HTERT RPE-1 (cell line): Measurements from ENCODE around the gene TLR9.

Experiments used
- in situ Hi-C: fragments of 300-500 bp; cut with MboI; formaldehyde crosslinking; loops from 4 replicates; pipeline ENCODE4 v1.14.3; 2020; ENCODE audit warnings: low sequenced_read_pairs

TLR9 gene

DNA sequence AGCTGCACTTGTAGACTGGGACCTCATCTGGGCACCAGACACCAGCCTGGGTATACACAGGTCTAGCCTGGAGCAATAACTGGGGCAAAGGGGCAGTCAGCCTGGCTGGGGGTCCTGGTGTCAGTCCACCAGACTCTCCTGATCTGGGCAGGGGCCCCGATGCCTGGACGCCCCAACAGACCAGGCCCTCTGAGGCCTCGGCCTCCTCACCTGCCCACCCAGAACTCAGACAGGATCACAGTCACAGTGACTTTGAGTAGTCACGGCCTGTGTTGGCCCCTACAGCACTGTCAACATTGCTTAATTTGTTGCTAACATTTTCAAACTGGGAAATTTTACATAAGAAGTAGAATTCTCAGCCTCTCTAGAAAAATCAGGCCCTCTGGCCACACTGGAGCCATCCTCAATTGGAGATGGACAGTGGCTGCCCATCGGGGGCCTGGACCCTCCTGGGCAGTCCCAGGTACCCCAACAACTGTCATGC lies 7.7 kb upstream of the TLR9 start:
- in situ Hi-C loops, result no loop called here

DNA sequence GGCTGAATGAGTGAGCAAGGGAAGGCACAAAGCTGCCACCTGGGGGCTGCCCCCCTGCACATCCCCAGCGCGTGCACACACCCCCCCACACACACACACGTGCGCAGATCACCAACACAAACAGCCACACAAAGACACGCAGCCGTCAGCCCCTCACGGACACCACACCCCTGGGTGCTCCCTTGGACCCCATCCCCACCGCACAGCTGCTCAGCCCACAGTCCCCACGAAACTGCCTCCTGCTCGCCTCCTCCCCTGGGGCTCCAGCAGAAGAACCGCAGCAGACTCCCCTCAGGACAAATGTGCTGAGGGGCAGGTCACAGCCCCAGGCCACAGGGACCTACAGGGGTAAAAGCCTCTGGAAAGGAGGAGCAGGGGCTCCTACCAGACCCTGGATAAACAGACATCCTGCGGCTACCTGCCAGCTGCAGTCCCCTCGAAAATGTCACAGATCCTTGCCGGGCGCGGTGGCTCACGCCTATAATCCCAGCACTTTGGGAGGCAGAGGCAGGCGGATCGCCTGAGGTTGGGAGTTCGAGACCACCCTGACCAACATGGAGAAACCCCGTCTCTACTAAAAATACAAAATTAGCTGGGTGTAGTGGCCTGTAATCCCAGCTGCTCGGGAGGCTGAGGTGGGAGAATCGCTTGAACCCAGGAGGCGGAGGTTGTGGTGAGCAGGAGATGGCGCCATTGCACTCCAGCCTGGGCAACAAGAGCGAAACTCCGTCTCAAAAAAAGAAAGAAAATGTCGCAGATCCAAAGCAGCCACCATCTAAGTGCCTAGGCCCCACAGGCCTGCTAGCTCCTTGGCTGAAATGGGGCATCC lies 7.0 kb upstream of the TLR9 start:
- in situ Hi-C loops, result no loop called here

DNA sequence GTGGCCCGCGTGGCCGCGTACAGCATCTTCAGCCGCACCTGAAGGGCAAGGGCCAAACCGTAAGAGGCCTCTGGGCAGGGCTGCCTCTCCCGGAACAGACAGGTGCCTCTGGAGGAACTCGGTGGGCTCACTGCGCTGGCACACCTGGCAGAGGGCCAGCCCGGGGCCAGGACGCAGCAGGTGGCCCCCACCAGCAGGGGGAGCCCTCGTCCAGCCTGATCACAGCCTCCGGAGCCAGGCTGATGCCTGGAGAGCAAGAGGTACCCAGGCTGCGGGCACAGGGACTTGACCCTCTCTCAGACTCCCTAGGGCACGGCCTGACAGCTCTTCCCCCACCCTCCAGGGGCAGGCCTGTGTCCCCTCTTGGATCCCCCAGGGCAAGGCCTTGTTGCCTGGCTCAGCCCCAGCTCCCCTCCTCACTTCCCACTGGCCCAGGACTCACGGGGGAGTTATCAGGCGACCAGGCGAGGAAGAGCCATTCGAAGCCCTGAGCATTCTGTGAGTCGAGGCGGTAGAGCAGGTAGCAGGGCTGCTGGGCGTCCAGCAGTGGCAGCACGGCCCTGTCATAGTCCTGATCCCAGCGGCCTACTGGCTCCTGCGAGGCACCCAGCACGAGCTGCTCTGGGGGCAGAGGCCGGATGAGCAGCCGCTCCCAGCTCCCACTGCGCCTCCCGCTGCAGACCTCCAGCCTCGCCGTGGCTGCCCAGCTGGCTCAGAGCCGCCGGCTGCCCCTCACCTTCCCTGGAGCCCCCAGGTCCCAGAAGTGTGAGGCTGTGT lies 6.2 kb upstream of the TLR9 start:
- in situ Hi-C loops, result no loop called here

DNA sequence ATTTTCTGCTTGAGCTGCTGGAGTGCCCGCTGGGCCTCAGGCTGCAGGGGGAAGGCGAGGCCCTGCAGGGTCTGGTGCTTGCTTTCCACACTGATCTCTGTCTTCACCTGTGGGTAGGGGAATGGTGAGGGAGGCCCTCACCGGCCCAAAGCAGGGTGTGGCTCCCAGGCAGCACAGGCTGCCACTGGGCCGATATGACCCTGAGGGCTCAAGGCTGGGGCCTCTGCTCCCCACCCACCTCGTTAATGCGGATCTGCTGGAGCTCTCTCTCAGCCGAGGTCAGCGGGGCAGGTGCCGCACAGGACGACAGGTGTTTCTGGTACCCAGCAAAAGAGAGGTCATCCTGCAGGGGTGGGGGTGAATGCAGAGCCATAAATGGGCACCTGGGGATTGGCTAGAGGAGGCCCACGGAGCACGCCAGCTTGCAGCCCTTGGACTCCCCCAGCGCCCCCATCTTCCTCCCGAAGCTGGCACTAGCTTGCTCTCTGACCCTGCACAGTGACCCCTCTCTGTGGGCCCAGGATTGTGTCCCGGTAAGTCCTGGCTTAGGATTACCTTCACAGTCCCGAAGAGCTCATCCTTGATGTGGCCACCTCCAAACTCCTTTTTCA lies 5.5 kb upstream of the TLR9 start:
- in situ Hi-C loops, result no loop called here

DNA sequence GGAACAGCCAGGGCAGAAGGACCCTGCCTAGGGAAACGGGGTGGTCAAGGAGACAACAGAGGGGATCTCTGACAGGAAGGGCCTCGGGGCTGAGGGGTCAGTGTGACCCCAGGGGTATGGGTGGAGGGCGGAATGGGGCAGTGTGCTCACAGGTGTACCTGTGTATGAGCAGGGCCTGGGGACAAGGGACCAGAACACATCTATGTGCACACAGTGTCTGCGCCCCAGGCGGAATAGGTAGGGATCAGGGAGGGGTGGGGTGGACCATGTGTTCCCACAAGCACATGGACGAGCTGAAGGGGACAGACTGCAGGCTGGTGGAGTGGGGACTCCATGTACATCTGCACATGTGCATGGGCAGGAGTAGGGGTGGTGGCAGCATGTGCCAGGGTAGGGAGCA lies 5.0 kb upstream of the TLR9 start:
- in situ Hi-C loops, result no loop called here

DNA sequence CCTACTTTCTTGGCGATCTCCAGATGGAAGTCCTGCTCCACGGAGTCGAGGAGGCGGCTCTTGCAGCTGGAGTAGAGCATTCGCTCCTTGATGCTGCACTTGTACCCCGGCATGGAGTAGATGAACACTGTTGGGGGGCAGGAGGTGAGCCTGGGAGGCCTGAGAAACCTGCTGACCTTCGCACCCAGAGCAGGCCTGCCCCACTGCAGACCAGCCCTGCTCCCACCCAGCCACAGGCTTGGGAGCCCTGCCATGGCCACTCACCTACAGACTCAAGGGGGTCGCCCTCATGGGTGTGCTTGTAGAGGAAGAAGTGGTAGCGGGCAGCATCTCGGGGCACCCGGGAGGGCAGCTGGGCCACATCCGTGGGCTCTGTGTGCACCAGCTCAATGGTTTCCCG lies 4.2 kb upstream of the TLR9 start:
- in situ Hi-C loops, result no loop called here

DNA sequence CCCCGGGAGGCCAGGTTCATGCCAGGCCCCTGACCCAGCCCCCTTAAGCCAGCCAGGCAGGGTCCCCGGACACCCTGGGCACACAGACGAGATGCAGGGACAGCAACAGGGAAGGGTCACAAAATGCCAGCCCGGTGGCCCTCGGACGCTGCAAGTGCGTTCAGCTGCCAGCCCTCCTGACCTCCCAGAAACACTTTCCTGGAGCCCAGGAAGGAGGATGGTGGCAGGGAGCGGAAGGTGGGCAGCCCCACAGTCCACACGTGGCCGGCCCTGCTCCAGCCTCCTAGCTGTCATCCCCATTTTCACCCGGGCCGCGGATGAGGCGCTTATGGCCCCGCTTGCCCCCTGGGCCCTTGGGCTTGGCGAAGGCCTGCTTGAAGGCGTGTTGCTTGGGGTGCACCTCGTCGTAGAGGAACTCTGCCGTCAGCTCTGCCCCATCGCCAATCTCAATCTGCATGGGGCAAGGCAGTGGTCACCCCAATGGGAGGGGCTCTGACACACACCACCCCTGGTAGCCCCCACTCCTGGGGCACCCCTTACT lies 3.4 kb upstream of the TLR9 start:
- in situ Hi-C loops, result no loop called here

DNA sequence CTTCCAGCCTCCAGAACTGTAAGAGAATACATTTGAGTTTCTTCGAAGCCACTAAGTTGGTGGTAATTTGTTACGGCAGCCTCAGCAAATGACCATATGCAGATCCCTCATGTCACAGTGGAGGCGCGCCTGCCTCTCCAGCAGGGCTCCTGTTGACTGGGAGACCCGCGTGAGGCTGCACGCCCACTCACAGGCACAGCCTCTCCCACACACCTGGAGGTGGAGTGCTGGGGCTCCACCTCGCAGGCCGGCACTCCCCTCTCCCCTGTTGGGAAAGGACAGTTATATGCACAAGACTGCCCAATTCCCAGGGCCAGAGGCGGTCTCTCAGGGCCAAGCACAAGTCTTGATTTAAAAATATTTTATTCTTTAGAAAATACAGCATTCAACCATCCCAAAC lies 2.8 kb upstream of the TLR9 start:
- in situ Hi-C loops, result no loop called here

DNA sequence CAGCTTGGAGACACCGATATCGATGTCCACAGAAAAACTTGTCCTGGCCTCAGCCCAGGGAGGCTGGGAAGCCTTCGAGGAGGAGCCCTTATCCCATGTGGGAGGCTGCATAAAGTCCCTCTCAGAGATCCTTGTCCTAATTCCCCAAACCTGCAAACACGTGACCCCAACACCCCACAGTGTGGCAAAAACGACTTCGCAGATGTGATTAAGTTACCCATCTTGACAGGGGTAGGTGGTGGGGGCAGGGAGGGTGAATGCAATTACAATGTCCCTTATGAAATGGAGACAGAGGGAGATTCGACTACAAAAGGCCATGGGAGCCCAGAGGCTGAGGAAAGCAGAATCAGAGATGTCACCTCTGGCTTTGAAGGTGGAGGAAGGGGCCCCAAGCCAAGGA lies 2.3 kb upstream of the TLR9 start:
- in situ Hi-C loops, result no loop called here

DNA sequence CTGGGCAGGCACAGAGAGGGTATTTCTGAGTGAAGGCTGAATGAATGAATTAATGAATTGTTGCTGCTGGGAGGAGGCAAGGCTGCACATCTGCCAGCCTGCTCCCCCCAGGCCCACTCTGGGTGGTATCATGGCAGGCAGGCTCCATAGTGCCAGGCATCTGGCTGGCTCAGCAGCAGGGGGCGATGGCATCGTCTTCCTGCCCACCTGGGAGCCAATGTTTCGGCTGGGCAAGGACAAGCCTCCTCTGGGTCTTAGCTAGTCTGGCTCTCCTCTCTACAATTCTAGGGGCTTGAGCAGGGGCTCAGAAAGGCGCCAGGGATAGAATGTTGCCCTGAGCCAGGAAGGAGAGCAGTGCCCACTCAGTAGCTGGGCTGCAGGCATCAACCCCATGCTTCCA lies 1.7 kb upstream of the TLR9 start:
- in situ Hi-C loops, result no loop called here

DNA sequence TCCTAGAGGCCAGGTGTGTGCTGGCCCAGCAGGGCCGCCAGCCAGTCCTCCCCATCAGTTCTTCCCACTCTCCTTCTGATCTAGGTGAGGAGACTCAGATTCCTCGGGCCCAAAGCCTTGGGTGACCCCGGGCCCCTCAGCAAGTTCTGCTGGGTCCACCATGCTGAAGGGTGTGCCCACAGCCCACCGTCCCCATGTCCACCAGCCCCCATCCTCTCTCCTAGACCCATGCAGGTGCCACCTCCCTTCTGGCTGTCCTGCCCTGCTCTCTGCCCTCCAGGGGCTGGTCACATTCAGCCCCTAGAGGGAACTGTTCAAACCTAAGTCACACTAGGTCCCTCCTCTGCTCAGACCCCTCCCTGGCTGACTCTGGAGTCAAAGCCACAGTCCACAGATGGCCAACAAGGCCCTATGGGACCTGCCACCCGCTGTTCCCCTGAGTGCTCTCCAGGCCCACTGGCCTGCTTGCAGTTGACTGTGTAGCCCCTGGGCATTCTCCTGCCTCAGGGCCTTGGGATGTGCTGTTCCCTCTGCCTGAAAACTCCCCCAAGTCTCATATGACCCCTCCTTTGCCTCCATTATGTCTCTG lies 878 bp upstream of the TLR9 start:
- in situ Hi-C loops, result no loop called here

DNA sequence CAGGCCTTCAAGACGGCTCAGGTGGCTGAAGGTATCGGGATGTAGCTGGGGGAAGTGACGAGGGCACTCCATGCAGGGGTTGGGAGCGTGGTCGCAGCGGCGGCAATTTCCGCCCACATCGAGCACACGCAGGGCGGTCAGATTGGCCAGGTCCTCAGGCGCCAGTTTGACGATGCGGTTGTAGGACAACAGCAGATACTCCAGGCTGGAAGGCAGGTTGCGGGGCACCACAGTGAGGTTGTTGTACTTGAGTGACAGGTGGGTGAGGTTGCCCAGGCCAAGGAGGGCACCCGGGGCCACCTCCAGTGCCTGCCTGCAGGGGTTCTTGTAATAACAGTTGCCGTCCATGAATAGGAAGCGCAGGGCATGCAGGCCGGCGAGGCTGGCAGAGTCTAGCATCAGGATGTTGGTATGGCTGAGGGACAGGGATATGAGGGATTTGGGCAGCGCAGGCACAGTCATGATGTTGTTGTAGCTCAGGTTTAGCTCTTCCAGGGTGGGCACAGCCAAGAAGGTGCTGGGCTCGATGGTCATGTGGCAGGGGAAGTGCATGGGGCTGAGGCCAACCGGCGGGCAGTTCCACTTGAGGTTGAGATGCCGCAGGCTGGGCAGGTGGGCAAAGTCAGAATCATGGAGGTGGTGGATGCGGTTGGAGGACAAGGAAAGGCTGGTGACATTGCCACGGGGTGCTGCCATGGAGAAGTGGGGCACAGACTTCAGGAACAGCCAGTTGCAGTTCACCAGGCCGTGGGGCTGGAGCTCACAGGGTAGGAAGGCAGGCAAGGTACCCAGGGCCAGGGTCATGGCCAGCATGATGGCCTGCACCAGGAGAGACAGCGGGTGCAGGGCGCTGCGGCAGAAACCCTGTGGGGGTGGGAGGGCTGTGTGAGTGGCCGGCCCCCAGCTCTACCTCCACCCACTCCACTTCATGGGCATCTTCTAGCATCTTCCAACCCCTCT lies 1.7 kb downstream of the TLR9 start:
- in situ Hi-C loops, result no loop called here

DNA sequence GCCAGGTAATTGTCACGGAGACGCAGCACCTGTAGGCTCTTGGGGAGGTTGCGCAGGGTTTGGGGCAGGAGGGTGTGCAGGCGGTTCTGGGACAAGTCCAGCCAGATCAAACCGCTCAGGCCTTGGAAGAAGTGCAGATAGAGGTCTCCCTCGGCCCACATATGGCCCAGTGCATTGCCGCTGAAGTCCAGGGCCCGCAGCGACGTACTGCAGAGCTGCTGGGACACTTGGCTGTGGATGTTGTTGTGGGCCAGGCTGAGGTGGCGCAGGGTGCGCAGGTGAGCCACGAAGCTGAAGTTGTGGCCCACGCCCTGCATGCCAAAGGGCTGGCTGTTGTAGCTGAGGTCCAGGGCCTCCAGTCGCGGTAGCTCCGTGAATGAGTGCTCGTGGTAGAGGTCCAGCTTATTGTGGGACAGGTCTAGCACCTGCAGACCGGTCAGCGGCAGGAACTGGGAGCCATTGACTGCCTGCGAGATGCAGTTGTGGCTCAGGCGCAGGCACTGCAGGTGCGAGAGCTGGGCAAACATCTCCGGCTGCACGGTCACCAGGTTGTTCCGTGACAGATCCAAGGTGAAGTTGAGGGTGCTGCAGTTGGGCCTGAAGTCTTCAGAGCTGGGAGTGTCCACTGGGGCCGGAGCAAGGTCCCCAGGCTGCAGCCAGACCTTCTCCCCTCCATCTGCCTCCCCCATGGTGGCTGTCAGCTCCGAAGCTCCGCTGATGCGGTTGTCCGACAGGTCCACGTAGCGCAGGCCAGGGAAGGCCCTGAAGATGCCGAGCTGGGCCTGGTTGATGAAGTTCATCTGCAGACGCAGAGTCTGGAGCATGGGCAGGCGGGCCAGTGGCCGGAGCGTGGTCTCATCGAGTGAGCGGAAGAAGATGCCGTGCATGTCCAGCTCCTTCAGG lies 2.9 kb downstream of the TLR9 start:
- in situ Hi-C loops, result no loop called here

DNA sequence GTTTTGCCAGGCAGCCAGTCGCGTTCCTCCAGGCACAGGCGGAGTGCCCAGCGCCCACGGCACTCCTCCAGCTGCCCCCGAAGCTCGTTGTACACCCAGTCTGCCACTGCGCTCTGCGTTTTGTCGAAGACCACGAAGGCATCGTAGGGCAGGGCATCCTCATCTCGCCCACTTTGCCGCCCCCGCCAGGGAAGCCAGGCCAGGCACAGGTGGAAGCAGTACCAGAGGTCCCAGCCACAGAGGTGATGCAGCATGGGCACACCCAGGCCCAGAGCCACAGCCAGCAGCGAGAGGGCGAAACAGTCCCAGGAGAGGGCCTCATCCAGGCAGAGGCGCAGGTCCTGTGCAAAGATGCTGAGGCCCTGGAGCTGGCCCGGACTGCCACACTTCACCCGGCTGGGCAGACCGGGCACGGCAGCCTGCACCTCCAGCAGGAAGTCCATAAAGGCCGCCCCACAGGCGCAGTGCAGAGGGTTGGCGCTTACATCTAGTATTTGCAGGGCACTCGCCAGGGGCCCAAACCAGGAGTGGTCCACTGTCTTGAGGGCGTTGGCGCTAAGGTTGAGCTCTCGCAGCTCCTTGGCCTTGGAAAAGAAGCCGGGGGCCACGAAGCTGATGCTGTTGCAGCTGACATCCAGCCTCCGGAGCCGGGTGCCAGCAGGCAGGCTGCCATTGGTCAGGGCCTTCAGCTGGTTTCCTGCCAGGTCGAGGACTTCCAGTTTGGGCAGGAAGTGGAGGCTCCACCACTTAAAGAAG lies 3.7 kb downstream of the TLR9 start:
- in situ Hi-C loops, result no loop called here

DNA sequence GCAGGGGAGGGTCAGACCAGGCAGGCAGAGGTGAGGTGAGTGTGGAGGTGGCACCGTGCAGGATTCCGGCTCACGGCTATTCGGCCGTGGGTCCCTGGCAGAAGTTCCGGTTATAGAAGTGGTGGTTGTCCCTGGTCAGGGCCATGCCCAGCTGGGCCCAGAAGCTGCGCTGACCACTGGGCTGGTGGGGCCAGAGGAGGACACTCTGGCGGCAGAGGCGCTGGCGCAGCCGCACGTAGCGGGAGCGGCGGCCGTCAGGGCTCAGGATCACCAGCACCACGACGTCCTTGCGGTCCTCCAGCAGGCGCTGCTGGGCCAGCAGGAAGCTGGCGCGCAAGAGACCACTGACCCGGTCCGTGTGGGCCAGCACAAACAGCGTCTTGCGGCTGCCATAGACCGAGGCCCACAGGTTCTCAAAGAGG lies 4.3 kb downstream of the TLR9 start:
- in situ Hi-C loops, result no loop called here

DNA sequence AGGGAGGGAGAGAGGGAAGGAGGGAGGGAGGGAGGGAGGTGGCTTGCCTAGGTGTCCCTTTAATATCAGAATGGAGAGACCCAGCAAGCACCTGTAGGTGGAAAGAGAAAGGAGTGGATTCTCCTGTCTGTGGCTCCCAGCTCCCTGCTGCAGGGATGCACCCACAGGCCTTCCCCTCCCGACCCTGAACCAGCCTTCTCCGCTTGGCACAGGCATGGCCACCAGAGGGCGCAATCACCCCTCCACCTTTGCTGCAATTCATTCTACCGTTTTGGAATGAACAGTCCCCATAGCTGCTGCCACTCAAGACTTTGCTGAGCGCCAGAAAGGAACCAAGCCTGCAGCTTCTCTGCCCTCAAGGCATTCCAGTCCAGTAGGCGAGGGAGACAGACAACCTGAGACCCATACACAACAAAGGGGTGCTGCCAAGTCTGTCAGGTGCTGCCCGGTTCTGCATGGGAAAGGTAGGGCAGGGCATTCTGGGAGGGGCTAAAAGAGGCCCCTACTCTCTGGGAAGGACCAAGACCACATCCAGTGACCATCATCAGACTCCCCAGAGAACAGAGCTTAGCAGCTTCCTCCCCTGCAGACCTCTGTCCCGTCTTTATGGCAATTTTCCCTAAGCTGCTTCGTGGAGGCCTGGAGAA lies 4.9 kb downstream of the TLR9 start:
- in situ Hi-C loops, result no loop called here

DNA sequence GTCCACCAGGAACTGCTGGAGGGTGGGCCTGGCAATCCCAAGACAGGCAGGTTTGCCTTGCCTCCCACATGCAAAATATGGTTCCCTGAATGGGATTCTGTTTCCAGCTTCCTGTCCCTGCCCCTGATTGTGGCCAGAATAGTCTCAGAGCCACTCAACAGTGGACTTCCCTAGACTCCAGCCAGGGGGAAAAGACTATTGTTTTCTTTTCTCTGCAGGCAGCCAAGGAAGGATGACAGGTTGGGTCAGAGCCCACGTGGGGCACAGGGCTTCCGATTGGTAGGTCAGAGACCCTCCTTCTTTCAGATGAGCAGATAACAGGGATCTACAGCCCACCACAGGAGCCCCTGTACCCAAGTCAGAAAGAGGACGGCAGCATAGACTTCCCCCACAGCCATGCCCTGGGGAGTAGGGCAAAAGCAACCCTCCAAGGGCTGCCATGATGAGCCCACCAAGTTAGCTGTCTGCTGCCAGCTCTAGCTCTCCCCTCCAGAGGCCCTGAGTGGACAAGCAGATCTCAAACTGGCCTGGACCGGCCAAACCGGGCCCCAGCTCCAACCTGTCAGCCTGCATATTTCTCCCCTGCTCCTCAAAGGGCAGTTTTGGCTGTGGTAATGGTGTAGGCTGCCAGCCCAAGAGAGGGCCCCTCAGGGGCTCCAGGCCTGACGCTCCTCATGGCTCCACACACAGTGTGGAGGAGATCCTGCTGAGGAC lies 6.4 kb downstream of the TLR9 start:
- in situ Hi-C loops, result no loop called here
